Measurements from ENCODE around the gene CAMTA1. TPM values are rescaled to one million over a fixed set of nuclear protein-coding genes. Genes with fewer than 3 reads are reported as not detected.
A peak's percentile ranks its signal among the peaks of the same experiment; 100 is the strongest.
"Not testable (repeated sequence)": the region's sequence is repeated elsewhere in the genome, so short reads cannot be mapped to it uniquely, and the experiment has no call there.

CAMTA1 gene
- total RNA-seq, 1 donor from 2014 or later = 40.9 TPM

- DNase-seq (ENCODE audit: low read depth in 2 of 2) = peak in 1 of 2 donors; percentile 56
Observed at GRCh38 chr1:7300893-7301663, 515.8 kb downstream of the CAMTA1 start.

GRCh38 chr1:7301664-7301981, 516.4 kb downstream of the CAMTA1 start:
- DNase-seq (ENCODE audit: low read depth in 2 of 2) = no peak

- DNase-seq (ENCODE audit: low read depth in 2 of 2) = no peak
Observed at GRCh38 chr1:7302126-7302525, 516.9 kb downstream of the CAMTA1 start.

GRCh38 chr1:7302873-7303272, 517.6 kb downstream of the CAMTA1 start:
- DNase-seq (ENCODE audit: low read depth in 2 of 2) = no peak

- no peak for DNase-seq (ENCODE audit: low read depth in 2 of 2)
Observed at GRCh38 chr1:7303554-7304317, 518.5 kb downstream of the CAMTA1 start.

- DNase-seq (ENCODE audit: low read depth in 2 of 2) = no peak
Observed at GRCh38 chr1:7313081-7313546, 527.9 kb downstream of the CAMTA1 start.

GRCh38 chr1:7313826-7314225, 528.6 kb downstream of the CAMTA1 start:
- no peak for DNase-seq (ENCODE audit: low read depth in 2 of 2)

- no peak for DNase-seq (ENCODE audit: low read depth in 2 of 2)
Observed at GRCh38 chr1:7315316-7315715, 530.1 kb downstream of the CAMTA1 start.

- no peak for DNase-seq (ENCODE audit: low read depth in 2 of 2)
Observed at GRCh38 chr1:7315946-7316345, 530.7 kb downstream of the CAMTA1 start.

GRCh38 chr1:7317888-7318287, 532.6 kb downstream of the CAMTA1 start:
- DNase-seq (ENCODE audit: low read depth in 2 of 2) = no peak

GRCh38 chr1:7319196-7319595, 533.9 kb downstream of the CAMTA1 start:
- DNase-seq (ENCODE audit: low read depth in 2 of 2) = no peak

- no peak for DNase-seq (ENCODE audit: low read depth in 2 of 2)
Observed at GRCh38 chr1:7320661-7321060, 535.4 kb downstream of the CAMTA1 start.

- DNase-seq (ENCODE audit: low read depth in 2 of 2) = no peak
Observed at GRCh38 chr1:7322283-7322785, 537.1 kb downstream of the CAMTA1 start.

GRCh38 chr1:7322912-7323311, 537.7 kb downstream of the CAMTA1 start:
- no peak for DNase-seq (ENCODE audit: low read depth in 2 of 2)

GRCh38 chr1:7325254-7325653, 540.0 kb downstream of the CAMTA1 start:
- DNase-seq (ENCODE audit: low read depth in 2 of 2) = no peak

- no peak for DNase-seq (ENCODE audit: low read depth in 2 of 2)
Observed at GRCh38 chr1:7326366-7326765, 541.1 kb downstream of the CAMTA1 start.

GRCh38 chr1:7327849-7328248, 542.6 kb downstream of the CAMTA1 start:
- no peak for DNase-seq (ENCODE audit: low read depth in 2 of 2)

- DNase-seq (ENCODE audit: low read depth in 2 of 2) = no peak
Observed at GRCh38 chr1:7329868-7330615, 544.8 kb downstream of the CAMTA1 start.

- not testable (repeated sequence) for DNase-seq (ENCODE audit: low read depth in 2 of 2)
Observed at GRCh38 chr1:7330726-7331125, 545.5 kb downstream of the CAMTA1 start.

- no peak for DNase-seq (ENCODE audit: low read depth in 2 of 2)
Observed at GRCh38 chr1:7331926-7332535, 546.8 kb downstream of the CAMTA1 start.

- DNase-seq (ENCODE audit: low read depth in 2 of 2) = no peak
Observed at GRCh38 chr1:7333094-7333493, 547.8 kb downstream of the CAMTA1 start.

- DNase-seq (ENCODE audit: low read depth in 2 of 2) = no peak
Observed at GRCh38 chr1:7333620-7334019, 548.4 kb downstream of the CAMTA1 start.

All from lung microvascular endothelial cell (primary cell).